MM.1S (cell line): Measurements from ENCODE around the gene C1QL4.
A peak's percentile ranks its signal among the peaks of the same experiment; 100 is the strongest.
"Not testable (repeated sequence)": the region's sequence is repeated elsewhere in the genome, so short reads cannot be mapped to it uniquely, and the experiment has no call there.

Source experiments
- DNase-seq: peaks from one replicate; pipeline ENCODE4 v3.0.0-alpha.2; 2015
- H2AFZ ChIP-seq: fragments of 300-600 bp; sonication (generic); 2 replicates; pipeline ENCODE4 v1.6.0; 2016; ENCODE audit warnings: antibody characterized with exemption, low read length
- H3F3A ChIP-seq: fragments of 300-600 bp; sonication (generic); 2 replicates; pipeline ENCODE4 v1.6.1; 2016; ENCODE audit warnings: mild to moderate bottlenecking, antibody characterized with exemption, low read length, moderate library complexity, mixed read lengths; ENCODE audit not compliant: insufficient read depth
- H3K27ac ChIP-seq: fragments of 300-600 bp; sonication (generic); 2 replicates; pipeline ENCODE4 v1.5.1; 2016; ENCODE audit warnings: mild to moderate bottlenecking, low read length
- H3K27me3 ChIP-seq: fragments of 300-600 bp; sonication (generic); replicated peaks from 2 replicates; pipeline ENCODE4 v1.6.0; 2016; ENCODE audit warnings: low read length; ENCODE audit not compliant: insufficient read depth
- H3K36me3 ChIP-seq: fragments of 300-600 bp; sonication (generic); replicated peaks from 2 replicates; pipeline ENCODE4 v1.6.1; 2016; ENCODE audit warnings: mild to moderate bottlenecking, low read length, mixed read lengths; ENCODE audit not compliant: insufficient read depth
- H3K4me1 ChIP-seq: fragments of 300-600 bp; sonication (generic); 2 replicates; pipeline ENCODE4 v1.6.1; 2016; ENCODE audit warnings: low read length, mixed read lengths
- H3K4me2 ChIP-seq: fragments of 300-600 bp; sonication (generic); 2 replicates; pipeline ENCODE4 v1.6.0; 2016; ENCODE audit warnings: low read depth, low read length
- H3K4me3 ChIP-seq: fragments of 300-600 bp; sonication (generic); 2 replicates; pipeline ENCODE4 v1.5.1; 2016; ENCODE audit warnings: low read length, mixed read lengths
- H3K79me2 ChIP-seq: fragments of 300-600 bp; sonication (generic); 2 replicates; pipeline ENCODE4 v1.6.1; 2016; ENCODE audit warnings: mixed run types, low read length, mixed read lengths
- H3K9ac ChIP-seq: fragments of 300-600 bp; sonication (generic); 2 replicates; pipeline ENCODE4 v1.6.1; 2016; ENCODE audit warnings: low read length, mixed read lengths
- H3K9me2 ChIP-seq: fragments of 300-600 bp; sonication (generic); replicated peaks from 2 replicates; pipeline ENCODE4 v1.6.1; 2016; ENCODE audit warnings: mild to moderate bottlenecking, low read length, mixed read lengths; ENCODE audit not compliant: insufficient read depth
- H3K9me3 ChIP-seq: fragments of 300-600 bp; sonication (generic); replicated peaks from 2 replicates; pipeline ENCODE4 v1.6.1; 2016; ENCODE audit warnings: mild to moderate bottlenecking, low read length, mixed read lengths; ENCODE audit not compliant: insufficient read depth
- H4K20me1 ChIP-seq: fragments of 300-600 bp; sonication (generic); 2 replicates; pipeline ENCODE4 v1.6.1; 2016; ENCODE audit warnings: mild to moderate bottlenecking, low read length, moderate library complexity, mixed read lengths; ENCODE audit not compliant: insufficient read depth
- CTCF ChIP-seq: fragments of 300-600 bp; sonication (generic); IDR thresholded peaks from 2 replicates; pipeline ENCODE4 v1.5.1; 2016; ENCODE audit warnings: antibody characterized with exemption, low read length, mixed read lengths
- EZH2 ChIP-seq: fragments of 300-600 bp; sonication (generic); optimal IDR thresholded peaks from 2 replicates; pipeline ENCODE3; 2017; ENCODE audit warnings: low read depth, mild to moderate bottlenecking, antibody characterized with exemption, low read length, mixed read lengths
- EZH2phosphoT487 ChIP-seq: fragments of 300-600 bp; sonication (generic); IDR thresholded peaks from 2 replicates; pipeline ENCODE4 v1.6.1; 2018; ENCODE audit warnings: antibody characterized with exemption, low read length

Gene C1QL4

GRCh38 chr12:49322708-49323523 is 14.1 kb downstream of the C1QL4 start, which contains the start of gene TROAP:
TROAP (plus strand) TSS chr12:49323255; CDS start chr12:49323609, 354 bp downstream.
- Histone ChIP-seq H4K20me1 (no peaks in the 10 kb centered on the region), H3F3A (no peaks in the 10 kb centered on the region; the same call in 1 of the 2 replicates), H3K9me3 (no peaks in the 10 kb centered on the region), H3K4me1 (peaks cover 8% of the 10 kb centered on the region), H2AFZ (peak within 1 kb of the TSS; percentile 95), H3K27ac (peak within 1 kb of the TSS; percentile 22; the same call in 1 of the 2 replicates), H3K79me2 (peaks cover 13% of the 10 kb centered on the region), H3K9me2 (no peaks in the 10 kb centered on the region), H3K4me3 (peak within 1 kb of the TSS; percentile 93), H3K36me3 (peaks cover 4% of the 10 kb centered on the region; the same call in 1 of the 2 replicates), H3K9ac (peak within 1 kb of the TSS; percentile 69), H3K4me2 (peak within 1 kb of the TSS; percentile 98), H3K27me3 (no peaks in the 10 kb centered on the region)
- DNase-seq, result peak; percentile 98
- TF ChIP-seq EZH2phosphoT487, result no peak
- no peak for TF ChIP-seq CTCF
- TF ChIP-seq EZH2, result no peak

- H3K4me2 ChIP-seq, result peak overlapping the region; percentile 74
- peak overlapping the region; percentile 80 for H2AFZ ChIP-seq
- TF ChIP-seq EZH2 (no peak), CTCF (no peak), EZH2phosphoT487 (no peak)
- H3K4me3 ChIP-seq, result peak overlapping the region; percentile 93
- no peaks in the 10 kb centered on the region; the same call in 1 of the 2 replicates for H3F3A ChIP-seq
- no peak for DNase-seq
- H3K9me3 ChIP-seq, result no peaks in the 10 kb centered on the region
- no peaks in the 10 kb centered on the region for H4K20me1 ChIP-seq
- peak overlapping the region; percentile 63; the same call in 1 of the 2 replicates for H3K9ac ChIP-seq
- H3K79me2 ChIP-seq, result peaks cover 13% of the 10 kb centered on the region
- peaks cover 8% of the 10 kb centered on the region for H3K4me1 ChIP-seq
- no peak overlapping the region for H3K27ac ChIP-seq
- no peaks in the 10 kb centered on the region for H3K9me2 ChIP-seq
- no peaks in the 10 kb centered on the region for H3K27me3 ChIP-seq
- peaks cover 4% of the 10 kb centered on the region; the same call in 1 of the 2 replicates for H3K36me3 ChIP-seq
Measured at GRCh38 chr12:49322367-49322707, 14.7 kb downstream of the C1QL4 start.

GRCh38 chr12:49320411-49321103 is 16.4 kb downstream of the C1QL4 start:
- not testable (repeated sequence) for DNase-seq, H3K4me2 ChIP-seq, H2AFZ ChIP-seq, H3K4me1 ChIP-seq, H3K27me3 ChIP-seq, H3F3A ChIP-seq, H3K4me3 ChIP-seq, H4K20me1 ChIP-seq, H3K27ac ChIP-seq, H3K9me3 ChIP-seq, H3K36me3 ChIP-seq, H3K9me2 ChIP-seq, H3K9ac ChIP-seq
- peaks cover 13% of the 10 kb centered on the region for H3K79me2 ChIP-seq

GRCh38 chr12:49317118-49317517 is 19.9 kb downstream of the C1QL4 start:
- not testable (repeated sequence) for H3K79me2 ChIP-seq, H4K20me1 ChIP-seq, H3K4me3 ChIP-seq, H3F3A ChIP-seq, DNase-seq, H3K36me3 ChIP-seq, H3K9ac ChIP-seq, H3K4me2 ChIP-seq, H2AFZ ChIP-seq, H3K4me1 ChIP-seq, H3K27ac ChIP-seq, H3K9me2 ChIP-seq, H3K9me3 ChIP-seq, H3K27me3 ChIP-seq
